GM19023 (cell line): ENCODE data around the gene EBLN2.
"Not testable (repeated sequence)": the region's sequence is repeated elsewhere in the genome, so short reads cannot be mapped to it uniquely, and the experiment has no call there.

ENCODE experiments used
- ATAC-seq: cut with Tn5 transposase; IDR thresholded peaks from one replicate; pipeline ENCODE4 v1.9.1; 2021; ENCODE audit warnings: mild to moderate bottlenecking, moderate library complexity; ENCODE audit not compliant: unreplicated experiment

EBLN2 gene

GRCh38 chr3:73056845-73057150 is 4.7 kb upstream of the EBLN2 start:
- ATAC-seq, result no peak

DNA sequence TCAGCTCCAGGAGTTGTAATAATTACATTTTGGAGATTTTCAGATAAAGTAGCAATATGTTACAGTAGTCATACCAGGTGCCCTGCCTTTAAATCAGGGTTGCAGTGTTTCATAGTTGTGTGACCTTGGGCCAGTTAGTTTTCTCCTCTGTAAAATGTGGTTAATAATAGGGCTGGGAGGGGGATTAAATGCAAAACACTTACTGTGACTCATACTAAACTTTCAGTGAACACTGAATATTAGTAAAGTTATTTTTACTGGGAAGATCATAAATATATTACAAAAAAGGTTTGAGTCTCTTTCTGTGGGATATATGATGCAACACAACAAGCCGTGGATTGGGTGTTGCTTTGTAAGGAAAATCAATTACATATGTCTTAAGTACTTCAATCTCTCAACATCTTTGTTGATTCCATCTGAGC is 1.1 kb upstream of the EBLN2 start:
- ATAC-seq, result no peak

GRCh38 chr3:73066243-73066642 is 4.8 kb downstream of the EBLN2 start:
- ATAC-seq, result not testable (repeated sequence)

- ATAC-seq, result no peak
These were observed 7.0 kb downstream of the EBLN2 start for GRCh38 chr3:73068419-73068818.

- ATAC-seq, result no peak
These were observed 7.7 kb downstream of the EBLN2 start for GRCh38 chr3:73069187-73069586.

GRCh38 chr3:73069775-73070444 is 8.5 kb downstream of the EBLN2 start:
- ATAC-seq, result no peak

GRCh38 chr3:73070675-73071575 is 9.5 kb downstream of the EBLN2 start:
- no peak for ATAC-seq

DNA sequence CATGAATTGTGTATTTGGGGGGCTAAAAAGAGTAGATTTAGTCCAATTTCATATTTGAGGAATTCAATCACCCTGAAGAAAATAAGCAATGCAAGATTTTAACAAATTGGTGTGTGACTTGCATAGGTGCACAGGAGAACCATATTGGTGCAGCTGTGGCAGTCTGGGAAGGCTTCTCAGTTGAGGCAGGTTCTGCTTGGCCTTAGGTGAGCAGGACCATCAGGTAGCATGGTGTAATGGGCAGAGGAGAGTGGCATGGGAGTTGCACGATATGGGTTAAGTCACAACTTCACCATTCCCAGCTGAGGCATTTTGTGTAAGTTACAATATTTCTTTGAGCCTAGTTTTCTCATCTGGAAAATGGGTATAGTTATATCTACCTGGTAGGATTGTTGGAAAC is 10.5 kb downstream of the EBLN2 start:
- ATAC-seq, result no peak

GRCh38 chr3:73072634-73073033 is 11.2 kb downstream of the EBLN2 start:
- ATAC-seq, result no peak

DNA sequence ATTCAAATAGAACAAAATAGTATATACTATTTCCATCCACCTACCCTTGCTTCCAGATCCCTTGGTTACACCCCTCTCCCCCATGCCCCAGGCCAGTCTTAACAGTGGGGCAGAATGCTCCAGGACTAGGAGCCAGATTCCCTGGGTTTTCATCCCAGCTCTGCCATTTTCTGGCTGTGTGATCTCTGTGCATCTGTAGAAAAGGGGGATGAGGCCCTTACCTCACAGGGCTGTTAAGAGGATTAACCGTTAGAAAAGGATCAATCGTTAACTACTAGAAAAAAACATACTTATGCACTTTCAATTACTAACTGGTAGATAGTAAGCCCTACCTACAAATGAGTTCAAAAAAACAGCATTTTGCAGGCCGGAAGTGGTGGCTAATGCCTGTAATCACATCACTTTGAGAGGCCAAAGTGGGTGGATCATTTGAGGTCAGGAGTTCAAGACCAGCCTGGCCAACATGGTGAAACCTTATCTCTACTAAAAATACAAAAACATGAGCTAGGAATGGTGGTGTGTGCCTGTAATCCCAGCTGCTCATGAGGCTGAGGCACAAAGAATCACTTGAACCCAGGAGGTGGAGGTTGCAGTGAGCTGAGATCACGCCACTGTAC is 11.7 kb downstream of the EBLN2 start:
- no peak for ATAC-seq

GRCh38 chr3:73074781-73075180 is 13.3 kb downstream of the EBLN2 start:
- ATAC-seq, result no peak

- ATAC-seq, result peak; percentile 60
These were observed 18.9 kb downstream of the EBLN2 start for GRCh38 chr3:73080216-73080966.

- no peak for ATAC-seq
These were observed 19.7 kb downstream of the EBLN2 start for GRCh38 chr3:73081140-73081539.

- no peak for ATAC-seq
These were observed 22.7 kb downstream of the EBLN2 start for GRCh38 chr3:73084170-73084569.

DNA sequence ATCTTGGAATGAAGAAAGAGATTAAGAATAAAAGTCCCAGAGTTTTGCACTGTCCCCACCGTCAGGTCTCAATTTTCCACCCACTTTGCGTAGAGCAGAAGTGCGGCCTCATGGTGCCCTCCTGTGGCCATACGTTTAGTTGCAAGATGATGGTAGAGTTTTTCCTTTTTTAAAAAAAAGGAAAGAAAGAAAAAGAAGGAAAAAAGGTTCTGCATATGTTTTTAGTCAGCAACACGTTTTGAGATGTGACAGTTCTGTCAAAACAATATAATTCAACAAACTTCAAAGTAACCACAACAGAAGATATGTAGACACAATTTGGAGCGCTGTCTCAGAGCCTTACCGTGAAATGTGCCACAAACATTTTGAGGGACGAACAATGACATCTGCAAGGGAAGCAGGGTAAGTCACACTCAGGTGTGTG is 24.6 kb downstream of the EBLN2 start:
- ATAC-seq, result no peak

DNA sequence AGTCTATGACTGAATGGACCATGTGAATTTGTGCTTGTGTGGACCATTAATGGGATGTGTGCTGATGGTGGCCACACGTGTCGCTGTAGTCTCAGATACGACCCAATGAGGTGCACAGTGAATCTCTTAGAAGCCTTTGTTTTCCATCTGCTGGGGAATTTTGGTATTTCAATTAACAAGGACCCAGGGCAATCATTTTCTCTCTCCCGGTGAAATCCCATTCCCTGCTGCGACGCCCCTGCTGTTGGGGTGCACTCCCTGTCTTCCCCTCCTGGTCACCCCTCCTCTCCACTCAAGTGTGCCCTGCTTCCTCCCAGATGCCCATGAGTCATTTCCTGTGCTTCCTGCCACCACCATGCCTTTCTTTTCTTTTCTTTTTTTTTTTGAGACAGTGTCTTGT is 32.7 kb downstream of the EBLN2 start:
- ATAC-seq, result no peak

GRCh38 chr3:73094951-73095350 is 33.5 kb downstream of the EBLN2 start:
- no peak for ATAC-seq

- ATAC-seq, result no peak
These were observed 34.7 kb downstream of the EBLN2 start for GRCh38 chr3:73096169-73096568.

DNA sequence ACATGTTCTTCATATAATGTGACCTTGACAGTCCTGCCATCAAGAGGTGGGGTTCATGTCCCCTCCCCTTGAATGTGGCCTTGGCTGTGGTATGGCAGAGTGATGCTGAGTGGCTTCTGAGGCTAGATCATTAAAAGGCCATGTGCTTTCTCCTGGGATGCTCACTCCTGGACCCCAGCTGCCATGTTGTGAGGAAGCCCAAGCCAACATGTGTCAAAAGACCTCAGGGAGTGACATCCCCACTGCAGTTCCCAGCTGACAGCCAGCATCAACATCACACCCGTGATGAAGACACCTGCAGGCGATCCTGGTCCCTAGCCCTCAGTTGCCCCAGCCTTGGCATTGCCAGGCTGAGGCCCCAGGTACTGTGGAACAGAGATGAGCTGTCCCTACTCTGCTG is 36.6 kb downstream of the EBLN2 start:
- ATAC-seq, result no peak

- ATAC-seq, result no peak
These were observed 37.4 kb downstream of the EBLN2 start for GRCh38 chr3:73098873-73099272.
